Measurements from ENCODE around the gene POM121L2. TPM values are rescaled to one million over a fixed set of nuclear protein-coding genes. Genes with fewer than 3 reads are reported as not detected.

POM121L2 gene
- total and polyA plus RNA-seq, 9 of the 15 experiments (the other 6 are each of a cell fraction or from before 2014, with no cell fraction given), result 0.23 to 0.45 TPM; not detected in 7

DNA sequence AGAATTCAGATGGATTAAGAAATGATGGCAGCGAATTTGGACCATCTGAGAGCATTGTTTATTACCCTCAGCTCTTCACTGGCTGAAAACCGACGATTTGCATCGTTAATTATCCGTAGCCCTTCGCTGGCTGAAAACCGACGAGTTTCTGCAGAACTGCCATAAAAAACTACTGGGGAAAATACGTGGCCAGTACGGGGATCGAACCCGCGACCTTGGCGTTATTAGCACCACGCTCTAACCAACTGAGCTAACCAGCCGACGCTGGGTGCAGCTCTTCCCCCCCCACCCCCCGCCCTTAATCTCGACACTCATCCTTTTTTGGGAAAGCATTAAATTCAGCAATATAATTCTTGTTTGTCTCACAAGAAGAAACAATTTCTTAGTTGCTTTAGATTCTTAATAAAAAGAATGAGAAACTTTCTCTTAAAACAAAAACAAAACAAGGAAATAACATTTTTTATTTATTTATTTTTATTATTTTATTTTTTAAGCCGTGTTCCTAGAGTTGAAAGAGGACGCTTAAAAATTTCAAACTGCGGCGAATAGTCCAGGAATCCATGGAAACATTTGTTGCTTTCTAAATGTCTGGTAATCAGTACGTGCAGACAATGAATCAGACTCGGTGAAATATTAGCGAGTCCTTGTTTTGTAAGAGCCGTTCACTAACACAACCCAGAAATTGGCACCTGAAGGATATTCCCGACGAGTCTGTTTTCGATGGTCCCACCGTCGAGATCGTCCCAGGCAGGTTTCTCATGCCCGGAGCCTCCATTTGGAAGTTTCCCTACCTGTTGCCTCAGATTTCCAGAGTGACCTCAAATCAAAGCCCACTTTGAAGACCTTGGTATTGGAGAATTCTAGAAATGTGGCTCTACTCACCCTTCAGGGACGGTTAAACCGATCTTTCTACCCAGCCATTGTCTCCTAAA is 36.8 kb downstream of the POM121L2 start:
- FAIRE-seq, result peak; percentile 74
- BruUV-seq (replicated peaks), result no TSS peak
- H3K4me1 ChIP-seq (replicated peaks in 1 of 2; ENCODE audit: control insufficient read depth in 2 of 2, insufficient read depth in 2 of 2, low read length in 2 of 2), result peaks cover 4 to 11% of the 10 kb centered on the region in 2 experiments; a peak in 4 of 5 replicates
- H3K36me3 ChIP-seq (ENCODE audit: control insufficient read depth, insufficient read depth, low read length), result no peaks in the 10 kb centered on the region
- intact Hi-C loops (cut with micrococcal nuclease), result no loop called here
- no peaks in the 10 kb centered on the region for H4K20me1 ChIP-seq (replicated peaks; ENCODE audit: control insufficient read depth, insufficient read depth, low read length)
- no peaks in the 10 kb centered on the region for H3K9me3 ChIP-seq (replicated peaks; ENCODE audit: control insufficient read depth, insufficient read depth, low read depth, low read length)
- H3K9me1 ChIP-seq (ENCODE audit: control insufficient read depth, insufficient read depth, low read length), result no peaks in the 10 kb centered on the region
- in situ Hi-C loops (cut with MboI), result no loop called here
- H3K79me2 ChIP-seq (ENCODE audit: control insufficient read depth, insufficient read depth, low read length), result no peaks in the 10 kb centered on the region
- peak; percentile 15; the same call in 1 of the 3 replicates for ATAC-seq
- WGBS (ENCODE audit: insufficient coverage, low coverage, missing lambda C conversion rate), result 12% methylated on average over 33 of the region's 36 CpGs
- H3K4me2 ChIP-seq (ENCODE audit: insufficient read depth, low read length), result peak overlapping the region; percentile 82
- H2AFZ ChIP-seq (ENCODE audit: low read depth, low read length), result peak overlapping the region; percentile 91
- ChIA-PET POLR2A (interaction anchor here (1.0 to 2.8 kb wide), 7 partner anchors 11 to 128 kb away, joined by 3 to 17 read pairs (median 4); partner anchors contain the start of gene PRSS16), CTCF (ENCODE audit: low intra/inter-chr PET ratio) (no interaction called here)
- H3K27ac ChIP-seq (ENCODE audit: extremely low read depth, low read depth, low read length), result no peak overlapping the region
- H3K27me3 ChIP-seq (ENCODE audit: control insufficient read depth in 2 of 2, insufficient read depth in 2 of 2, low read length in 2 of 2), result no peaks in the 10 kb centered on the region
- DNase-seq (ENCODE audit: extremely low read depth in 1 of 4, low spot score in 3 of 4), result peak; percentile 80 to 90 (median 82)
- peak overlapping the region; percentile 49 to 69; a peak in 3 of 4 replicates for H3K9ac ChIP-seq (ENCODE audit: insufficient read depth in 1 of 2, low read depth in 2 of 2, low read length in 2 of 2)
- peak overlapping the region; percentile 41 for H3K4me3 ChIP-seq
- TF ChIP-seq RBM34 (IDR thresholded peaks at IDR 0.05; ENCODE audit: borderline replicate concordance, insufficient read depth, low read length) (no peak), COPS2 (conservative IDR thresholded peaks at IDR 0.05) (no peak), ZFP30 (CRISPR knock-in tag; IDR thresholded peaks at IDR 0.05; ENCODE audit: borderline replicate concordance) (no peak), ZFP36 (IDR thresholded peaks at IDR 0.05; ENCODE audit: low read depth, low read length, partially characterized antibody) (peak; percentile 20), POLR2H (tag; IDR thresholded peaks at IDR 0.05; ENCODE audit: low read depth) (peak; percentile 92), HNRNPL (IDR thresholded peaks at IDR 0.05; ENCODE audit: low read depth, low read length) (no peak), TAF1 (IDR thresholded peaks at IDR 0.05; ENCODE audit: control insufficient read depth, extremely low read depth, insufficient read depth, low read length, severe bottlenecking) (no peak), CCNT2 (IDR thresholded peaks at IDR 0.05; ENCODE audit: borderline replicate concordance, extremely low read depth, insufficient read length, low read depth, low read length) (no peak), ATF6 (CRISPR knock-in tag; IDR thresholded peaks at IDR 0.05) (no peak), ZBTB7A (IDR thresholded peaks at IDR 0.05; ENCODE audit: borderline replicate concordance, control insufficient read depth, low read depth, low read length) (peak; percentile 68; the same call in 1 of the 2 replicates), NCOA6 (IDR thresholded peaks at IDR 0.05) (0 out of 2 replicates have a peak, but pooled peaks have one; percentile 7), SMC3 (conservative IDR thresholded peaks at IDR 0.05; ENCODE audit: insufficient read depth, low read depth, low read length) (no peak), KLF16 (IDR thresholded peaks at IDR 0.05) (no peak), SNIP1 (IDR thresholded peaks at IDR 0.05; ENCODE audit: low read depth) (no peak)
- TF ChIP-seq, protein P1, sequence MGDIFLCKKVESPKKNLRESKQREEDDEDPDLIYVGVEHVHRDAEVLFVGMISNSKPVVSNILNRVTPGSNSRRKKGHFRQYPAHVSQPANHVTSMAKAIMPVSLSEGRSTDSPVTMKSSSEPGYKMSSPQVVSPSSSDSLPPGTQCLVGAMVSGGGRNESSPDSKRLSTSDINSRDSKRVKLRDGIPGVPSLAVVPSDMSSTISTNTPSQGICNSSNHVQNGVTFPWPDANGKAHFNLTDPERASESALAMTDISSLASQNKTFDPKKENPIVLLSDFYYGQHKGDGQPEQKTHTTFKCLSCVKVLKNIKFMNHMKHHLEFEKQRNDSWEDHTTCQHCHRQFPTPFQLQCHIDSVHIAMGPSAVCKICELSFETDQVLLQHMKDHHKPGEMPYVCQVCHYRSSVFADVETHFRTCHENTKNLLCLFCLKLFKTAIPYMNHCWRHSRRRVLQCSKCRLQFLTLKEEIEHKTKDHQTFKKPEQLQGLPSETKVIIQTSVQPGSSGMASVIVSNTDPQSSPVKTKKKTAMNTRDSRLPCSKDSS (IDR thresholded peaks at IDR 0.05; ENCODE audit: low read depth, partially characterized antibody), result no peak
- TF ChIP-seq, protein P2, sequence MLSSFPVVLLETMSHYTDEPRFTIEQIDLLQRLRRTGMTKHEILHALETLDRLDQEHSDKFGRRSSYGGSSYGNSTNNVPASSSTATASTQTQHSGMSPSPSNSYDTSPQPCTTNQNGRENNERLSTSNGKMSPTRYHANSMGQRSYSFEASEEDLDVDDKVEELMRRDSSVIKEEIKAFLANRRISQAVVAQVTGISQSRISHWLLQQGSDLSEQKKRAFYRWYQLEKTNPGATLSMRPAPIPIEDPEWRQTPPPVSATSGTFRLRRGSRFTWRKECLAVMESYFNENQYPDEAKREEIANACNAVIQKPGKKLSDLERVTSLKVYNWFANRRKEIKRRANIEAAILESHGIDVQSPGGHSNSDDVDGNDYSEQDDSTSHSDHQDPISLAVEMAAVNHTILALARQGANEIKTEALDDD (IDR thresholded peaks at IDR 0.05), result peak; percentile 53; the same call in 1 of the 2 replicates
